ENCODE data around the gene DCHS2.

DCHS2 gene

DNA sequence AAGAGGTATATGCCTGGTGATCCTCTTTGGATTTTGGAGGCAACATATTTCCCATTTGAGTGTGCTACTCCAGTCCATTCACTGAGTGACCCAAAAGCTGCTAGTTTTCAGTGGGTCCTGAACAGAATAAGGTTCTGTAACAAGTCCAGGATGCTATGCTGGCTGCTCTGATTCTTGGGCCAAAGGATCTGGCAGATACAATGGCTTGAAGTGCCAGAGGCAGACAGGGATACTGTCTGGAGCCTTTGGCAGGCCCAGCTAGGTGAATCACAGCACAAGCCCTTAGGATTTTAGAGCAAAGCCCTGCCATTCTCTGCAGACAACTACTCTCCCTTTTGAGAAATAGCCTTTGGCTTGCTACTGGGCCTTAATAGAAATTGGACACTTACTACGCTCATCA is 40.6 kb downstream of the DCHS2 start:
- no peak for DNase-seq

DNA sequence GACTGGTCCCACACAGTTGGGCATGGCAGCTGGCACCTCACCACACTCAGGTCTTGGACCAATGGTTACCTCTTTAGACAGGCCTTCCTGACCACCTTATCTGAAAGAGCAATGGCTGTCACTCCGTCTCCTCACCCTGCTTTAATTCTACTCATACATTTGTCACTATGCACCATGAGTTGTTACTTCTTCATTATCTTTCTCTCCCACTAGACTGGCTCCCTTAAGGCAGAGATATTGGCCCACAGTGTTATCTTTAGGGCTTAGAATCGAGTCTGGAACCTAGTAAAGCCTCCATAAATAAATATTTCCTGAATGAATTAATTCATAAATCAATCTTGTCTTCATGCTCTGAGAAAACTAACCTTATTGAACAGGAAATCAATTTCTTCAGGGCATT is 46.6 kb downstream of the DCHS2 start:
- DNase-seq, result no peak

DNA sequence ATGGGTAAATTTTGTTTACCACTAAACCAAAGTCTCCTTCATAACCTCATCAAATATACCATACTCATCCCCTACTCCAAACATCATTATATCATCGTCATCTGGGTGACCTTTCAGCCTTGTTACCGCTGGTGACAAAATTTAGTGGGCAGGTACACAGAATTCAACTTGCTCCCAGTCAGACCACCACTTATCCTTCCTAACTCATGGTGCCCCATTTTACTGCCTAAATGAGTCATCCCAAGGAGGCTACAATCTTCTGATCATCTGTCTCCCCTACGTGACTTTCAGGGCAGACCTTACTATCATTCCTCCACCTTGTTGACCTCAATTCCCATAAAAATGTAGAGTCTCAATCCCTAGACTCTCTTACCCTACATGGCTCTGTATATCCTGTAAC is 49.6 kb downstream of the DCHS2 start:
- no peak for DNase-seq

DNA sequence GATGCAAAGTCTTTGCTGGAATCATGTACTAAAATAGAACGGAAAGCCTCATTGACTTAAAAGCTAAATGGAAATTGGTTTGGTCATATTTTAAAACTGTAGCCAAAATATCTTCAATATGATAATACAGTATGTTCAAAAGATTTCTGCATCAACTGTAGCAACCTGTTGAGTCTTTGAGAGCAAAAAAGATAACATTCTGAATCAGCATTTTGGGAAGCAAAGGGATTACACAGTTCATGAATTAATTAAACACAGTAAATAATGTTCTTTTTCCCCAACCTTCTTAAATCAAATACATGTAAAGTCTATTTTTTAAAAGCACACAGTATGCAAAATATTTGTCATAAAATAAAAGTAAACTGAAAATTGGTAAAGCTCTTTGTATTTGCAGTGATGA is 50.5 kb downstream of the DCHS2 start:
- no peak for DNase-seq

DNA sequence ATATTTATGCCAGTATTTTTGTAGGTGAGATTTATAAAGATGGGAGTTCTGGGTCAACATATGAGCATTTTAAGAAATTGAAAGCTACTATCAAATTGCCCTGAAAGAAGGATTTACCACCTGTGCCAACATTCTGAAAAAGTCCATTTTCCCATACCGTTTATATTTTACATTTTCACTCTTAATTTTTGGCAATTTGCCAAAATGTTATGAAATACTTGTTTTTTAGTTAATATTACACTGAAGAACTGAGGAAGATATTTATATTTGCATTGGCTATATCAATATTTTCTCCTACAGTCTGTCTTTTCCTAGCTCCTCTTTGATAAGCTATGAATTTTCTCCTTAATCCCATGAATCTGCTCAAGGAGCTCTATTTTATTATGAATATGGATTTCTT is 52.4 kb downstream of the DCHS2 start:
- no peak for DNase-seq

DNA sequence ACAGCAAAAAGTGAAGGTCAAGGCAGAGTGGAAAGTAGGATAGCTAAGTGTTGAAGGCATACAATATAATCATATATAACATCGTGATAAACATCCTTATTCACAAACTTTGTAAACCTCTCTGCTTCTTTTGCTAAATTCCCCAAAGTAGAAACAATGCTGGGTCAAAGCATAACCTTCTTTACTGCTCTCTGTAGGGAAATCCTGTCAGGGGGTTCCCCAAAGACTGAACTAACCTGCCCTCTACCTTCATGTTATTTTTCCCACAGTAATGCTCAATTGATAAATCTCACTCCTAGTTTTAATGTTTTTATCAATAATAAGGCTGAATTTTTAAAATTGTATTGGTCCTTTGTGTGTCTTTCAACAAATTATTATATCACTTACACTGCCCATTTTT is 55.7 kb downstream of the DCHS2 start:
- no peak for DNase-seq

DNA sequence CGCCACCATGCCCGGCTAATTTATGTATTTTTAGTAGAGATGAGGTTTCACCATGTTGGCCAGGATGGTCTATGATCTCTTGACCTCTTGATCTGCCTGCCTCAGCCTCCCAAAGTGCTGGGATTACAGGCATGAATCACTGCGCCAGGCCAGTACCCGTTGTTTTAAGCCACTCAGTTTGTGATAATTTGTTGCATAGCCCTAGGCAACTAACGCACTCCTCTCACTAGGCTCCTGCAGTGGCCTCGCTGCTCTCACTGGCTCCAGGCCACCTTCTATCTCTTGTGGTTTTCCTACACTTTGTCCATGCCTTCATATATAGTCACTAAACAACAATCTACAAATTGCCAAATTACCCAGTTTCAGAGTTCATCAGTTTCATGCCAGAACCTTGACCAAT is 58.1 kb downstream of the DCHS2 start:
- no peak for DNase-seq

DNA sequence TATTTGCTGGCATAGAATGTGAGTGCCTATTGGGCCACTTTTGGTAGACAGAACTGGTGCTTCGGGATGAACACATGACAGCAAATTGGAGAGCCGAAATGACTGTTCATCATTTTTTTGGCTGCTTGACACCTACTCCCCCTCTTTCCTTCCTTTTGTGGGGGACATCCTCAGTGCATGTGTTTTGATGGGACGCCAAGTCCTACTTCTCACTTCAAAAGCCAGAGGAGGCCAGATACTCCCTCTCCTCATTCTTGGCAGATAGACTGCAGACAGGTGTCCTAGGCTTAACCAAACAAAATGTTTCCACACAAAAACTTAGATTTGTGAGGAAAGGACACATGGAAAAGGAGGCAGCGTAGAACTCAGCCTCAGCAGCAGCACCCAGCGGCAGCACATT is 62.4 kb downstream of the DCHS2 start:
- DNase-seq, result no peak

DNA sequence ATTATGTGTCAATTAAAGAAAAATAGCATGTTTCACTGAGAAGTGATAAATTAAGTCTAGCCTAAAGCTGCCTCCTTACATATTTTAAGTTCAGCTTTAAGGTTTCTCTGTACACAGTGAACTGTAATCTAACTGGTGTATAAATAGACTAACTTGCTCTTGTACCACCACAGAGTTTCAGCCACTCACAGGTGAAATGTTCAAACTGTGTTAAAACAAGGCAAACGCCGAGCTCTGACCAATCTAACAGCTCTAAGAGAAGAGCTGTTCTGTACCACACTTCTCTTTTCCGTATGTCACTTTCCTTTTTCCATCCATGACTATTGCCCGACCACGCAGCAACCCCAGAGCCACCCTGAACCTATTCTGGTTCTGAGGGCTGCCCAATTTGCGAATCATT is 64.5 kb downstream of the DCHS2 start:
- no peak for DNase-seq

DNA sequence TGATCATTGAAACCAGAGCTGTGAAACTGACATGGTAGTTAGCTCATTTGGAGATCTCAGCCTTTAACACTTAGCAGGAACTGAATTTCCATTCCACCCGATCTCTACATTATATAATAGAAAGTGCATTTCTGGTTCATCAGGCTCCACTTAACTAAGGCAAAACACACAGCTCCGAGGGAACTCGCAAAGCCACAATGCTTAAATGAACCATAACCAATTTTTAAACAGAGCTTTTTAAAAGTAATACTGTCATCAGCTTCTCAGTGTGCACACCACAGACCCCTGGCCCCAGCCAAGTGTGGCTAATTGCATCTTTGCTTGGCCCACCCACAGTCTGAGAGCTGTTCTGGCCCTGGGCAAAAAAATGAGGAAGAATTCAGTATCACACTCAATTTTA is 66.1 kb downstream of the DCHS2 start:
- DNase-seq, result no peak

DNA sequence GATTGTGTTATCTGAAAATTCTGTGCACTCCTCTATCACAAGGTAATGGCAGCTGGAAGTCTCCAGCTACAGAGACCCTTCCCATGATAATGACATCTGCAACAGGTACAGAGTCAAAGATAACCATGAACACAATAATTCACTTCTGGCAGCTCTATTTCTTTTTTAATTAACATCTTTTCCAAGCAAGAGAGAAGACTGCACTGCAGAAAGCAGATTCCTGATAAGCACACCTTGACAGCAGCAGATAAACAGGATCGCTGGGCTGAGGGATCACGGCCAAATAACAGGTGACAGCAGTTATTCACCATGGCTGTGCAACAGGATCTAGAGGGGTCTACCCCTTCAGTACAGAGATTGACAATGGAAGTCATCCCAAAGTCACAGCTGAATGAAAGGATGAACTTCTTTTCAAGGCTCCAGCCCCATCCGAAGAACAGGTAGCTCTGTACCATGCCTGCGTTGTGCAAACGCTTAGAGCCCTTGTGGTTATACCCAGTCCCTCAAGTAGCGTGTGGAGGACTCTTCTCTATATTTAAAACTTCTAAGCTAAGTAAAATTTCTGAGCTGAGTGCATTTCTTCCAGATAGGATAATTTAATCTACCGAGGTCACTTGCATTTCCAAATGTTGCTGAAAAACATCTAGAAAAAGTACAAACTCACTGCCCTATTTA is 66.7 kb downstream of the DCHS2 start:
- no peak for DNase-seq

DNA sequence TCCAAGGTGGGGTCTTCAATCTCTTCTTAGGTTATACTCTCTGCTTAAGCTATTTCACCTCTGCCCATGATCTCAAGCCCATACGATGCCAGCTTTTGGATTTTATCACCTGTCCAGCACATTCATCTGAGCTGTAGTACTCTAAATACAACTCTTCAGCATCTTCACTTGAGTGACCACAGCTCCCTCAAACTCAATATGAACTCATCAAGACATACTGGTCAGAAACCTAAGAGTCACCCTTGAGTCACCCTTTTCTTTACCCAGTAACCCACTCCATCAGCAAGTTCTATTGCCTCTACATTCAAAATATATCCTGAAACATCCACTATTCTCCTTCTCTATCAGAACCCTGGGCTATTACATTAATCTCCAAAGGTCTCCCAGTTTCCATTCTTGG is 69.4 kb downstream of the DCHS2 start:
- DNase-seq, result no peak

DNA sequence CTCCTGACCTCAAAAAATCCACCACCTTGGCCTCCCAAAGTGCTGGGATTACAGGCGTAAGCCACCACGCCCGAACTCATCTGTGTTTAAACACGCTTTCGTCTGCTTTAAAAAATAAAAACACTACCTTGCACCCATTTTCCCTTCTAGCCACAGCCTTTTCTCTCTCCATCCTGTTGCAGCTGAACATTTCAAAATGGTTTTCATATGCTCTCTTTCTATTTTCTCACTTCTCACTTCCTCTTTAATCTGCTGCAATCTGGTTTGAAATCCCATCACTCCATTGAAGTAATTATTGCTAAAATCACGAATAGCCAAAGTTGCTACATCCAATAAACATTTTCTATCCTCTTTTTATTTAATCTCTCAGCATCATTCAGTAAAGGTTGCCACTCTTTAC is 70.0 kb downstream of the DCHS2 start:
- DNase-seq, result no peak

DNA sequence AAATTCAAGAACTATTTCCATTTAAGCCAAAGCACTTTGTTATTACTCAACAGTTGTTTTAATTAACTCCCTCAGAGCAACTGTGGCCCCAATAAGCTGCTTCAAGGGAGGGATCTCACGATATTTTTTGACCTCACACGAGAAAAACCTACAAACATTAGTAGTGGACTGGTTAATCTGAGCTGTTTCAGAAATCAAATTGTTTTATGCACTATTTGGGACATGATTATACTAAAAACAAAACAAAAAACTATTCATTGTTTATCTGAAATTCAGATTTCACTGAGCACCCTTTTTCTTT is 74.3 kb downstream of the DCHS2 start:
- DNase-seq, result no peak

DNA sequence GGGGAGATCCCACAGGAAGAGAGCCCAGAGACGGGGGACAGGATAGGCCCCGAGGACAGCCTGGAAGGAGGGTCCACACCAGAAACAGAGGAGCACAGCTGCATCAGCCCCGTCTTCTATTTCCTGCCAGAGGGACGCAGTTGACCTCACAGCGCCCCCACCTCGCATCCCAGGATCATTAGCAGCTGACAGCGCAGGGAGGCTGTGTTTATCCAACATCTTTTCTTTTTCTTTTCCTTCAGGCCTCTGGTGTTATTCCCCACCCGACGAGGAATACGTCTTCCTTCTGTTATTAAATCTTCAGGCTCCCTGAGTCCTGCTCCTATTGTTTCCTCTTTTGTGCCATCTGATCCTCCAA is 75.4 kb downstream of the DCHS2 start:
- DNase-seq, result no peak

DNA sequence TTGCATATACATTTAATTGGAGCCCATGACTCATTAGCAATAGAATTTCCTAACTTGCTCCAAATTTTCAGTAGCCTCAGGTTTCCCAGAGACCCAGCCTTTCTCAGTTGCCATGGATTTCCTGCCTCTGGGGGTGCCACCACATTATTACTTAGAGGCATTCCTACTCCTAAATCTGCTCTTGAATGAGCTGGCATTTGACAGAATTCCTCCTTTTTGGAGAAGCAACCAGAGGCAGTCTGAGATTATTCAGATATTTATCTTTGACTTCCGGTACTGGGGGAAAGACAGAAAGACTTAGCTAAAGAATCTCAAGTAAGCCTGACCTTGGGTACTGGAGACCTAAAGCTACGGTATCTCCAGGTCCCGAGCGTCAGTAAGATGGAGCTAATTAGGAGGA is 76.3 kb downstream of the DCHS2 start:
- DNase-seq, result no peak

DNA sequence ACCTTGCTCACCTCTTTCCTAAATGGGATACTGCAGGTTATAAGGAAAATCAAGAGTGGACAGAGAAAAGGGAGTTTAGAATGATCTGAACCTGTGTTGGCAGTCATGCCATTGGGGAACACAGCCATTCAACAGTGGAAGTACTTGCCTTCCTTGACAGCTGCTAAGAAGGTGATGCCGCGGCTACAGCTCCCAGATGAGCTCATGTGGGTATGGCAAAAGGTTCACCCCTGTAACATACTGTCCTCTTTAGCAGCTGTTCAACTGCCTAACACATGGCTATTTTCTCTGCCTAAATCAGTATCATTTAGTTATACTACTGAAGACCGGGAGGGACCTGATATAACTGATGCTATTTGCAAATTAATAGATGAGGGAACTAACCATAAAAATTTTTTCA is 76.8 kb downstream of the DCHS2 start:
- DNase-seq, result no peak

DNA sequence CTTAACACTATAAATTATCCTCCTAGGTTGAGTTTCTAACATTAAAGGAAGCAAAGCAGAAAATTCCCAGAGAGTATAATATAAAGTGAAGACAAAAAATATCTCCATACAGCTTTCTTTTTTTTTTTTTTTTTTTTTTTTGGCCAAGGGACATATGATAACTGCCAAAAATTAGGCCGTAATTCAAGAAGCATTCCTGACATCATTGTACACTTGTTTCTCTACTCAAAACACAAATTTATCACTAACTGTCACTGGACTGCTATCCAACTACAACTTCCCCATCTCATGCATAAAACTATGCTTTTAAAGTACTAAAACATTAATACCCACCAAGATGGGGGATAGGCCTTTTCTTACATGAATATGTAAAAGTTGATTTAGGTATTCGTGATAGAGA is 77.2 kb downstream of the DCHS2 start:
- DNase-seq, result no peak

DNA sequence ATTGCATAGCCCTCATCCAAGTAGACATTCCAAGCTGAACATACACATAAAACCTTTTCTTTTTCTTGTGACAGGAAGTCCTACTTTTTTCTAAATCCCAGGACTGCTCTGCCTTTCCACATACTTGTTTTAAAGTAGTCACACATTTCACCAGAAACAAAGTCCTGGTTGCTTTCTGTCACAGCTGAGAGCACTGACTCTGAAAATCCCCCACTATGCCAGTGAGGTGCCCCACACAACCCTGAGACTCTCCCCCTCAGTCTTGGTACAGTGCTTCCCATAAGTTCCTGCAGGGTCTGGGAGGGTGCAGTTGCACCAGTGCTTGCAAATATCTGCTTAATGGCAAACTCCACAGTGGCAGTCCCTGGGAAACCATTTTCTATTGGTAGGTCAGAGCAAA is 84.2 kb downstream of the DCHS2 start:
- no peak for DNase-seq

DNA sequence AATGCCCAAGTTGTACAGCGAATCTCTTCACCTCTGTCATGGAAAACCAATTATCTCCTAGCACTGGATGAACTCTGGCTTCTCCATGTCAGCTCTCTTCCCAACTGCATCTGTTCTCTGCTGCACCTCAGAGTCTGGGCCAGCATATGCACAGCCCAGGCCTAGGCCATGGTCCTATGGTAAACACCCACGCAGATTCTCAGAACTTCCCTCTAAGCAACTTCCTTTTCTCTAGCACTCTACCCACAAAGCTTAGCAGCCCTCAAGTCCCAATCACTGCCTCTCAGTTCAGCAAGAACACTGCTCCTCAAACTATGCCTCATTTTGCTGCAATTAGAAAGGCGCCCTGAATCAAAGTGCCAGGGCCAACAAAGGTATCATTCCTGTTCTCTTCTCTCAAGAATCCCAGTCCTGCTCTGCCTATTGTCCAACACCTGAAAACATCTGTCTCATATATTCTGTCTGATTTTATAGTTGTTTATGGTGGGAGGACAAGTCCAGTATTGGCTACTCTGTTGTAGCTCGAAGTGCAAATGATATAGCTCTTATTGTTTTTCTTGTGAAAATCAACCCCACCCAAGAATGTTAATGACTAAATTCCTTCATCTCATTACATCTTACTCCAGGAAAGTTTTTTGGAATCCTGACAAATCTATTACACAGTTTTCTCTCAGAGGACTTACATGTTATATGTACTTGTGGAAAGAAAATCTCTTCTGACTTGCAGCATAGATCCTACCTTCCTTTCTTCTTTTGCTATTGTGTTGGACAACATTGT is 85.4 kb downstream of the DCHS2 start:
- DNase-seq, result no peak

DNA sequence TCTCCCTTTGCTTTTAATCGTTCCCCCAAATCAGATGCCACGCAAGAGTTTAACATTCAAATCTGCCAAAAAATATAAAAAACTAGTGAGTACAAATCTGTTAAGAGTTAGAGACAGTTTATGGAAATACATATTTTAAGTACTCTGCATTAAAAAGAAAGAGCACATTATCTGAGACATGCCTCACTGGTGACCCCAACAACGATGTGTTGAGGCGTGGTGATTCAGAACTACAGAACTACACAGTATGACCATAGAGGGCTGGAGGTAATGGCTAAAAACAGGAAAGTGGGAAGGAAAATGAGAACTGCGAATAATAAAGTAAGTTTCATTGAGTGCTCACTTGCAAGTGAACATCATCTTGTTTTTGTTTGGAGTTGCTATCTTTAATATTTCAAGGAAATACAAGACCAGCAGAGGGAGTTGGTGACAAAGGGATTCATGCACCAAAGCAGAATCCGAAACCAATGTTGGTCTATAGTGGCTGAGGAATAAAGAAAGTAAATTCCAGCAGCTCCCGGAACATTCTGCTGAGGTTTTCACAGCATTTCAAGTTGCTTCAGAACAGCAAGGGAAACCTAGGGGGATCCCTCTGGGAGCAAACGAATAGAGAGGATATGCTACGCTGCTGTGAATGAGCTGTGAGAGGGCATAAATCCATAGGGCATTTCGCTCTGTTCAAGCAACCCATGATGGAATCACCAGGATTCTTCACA is 92.2 kb downstream of the DCHS2 start:
- no peak for DNase-seq

DNA sequence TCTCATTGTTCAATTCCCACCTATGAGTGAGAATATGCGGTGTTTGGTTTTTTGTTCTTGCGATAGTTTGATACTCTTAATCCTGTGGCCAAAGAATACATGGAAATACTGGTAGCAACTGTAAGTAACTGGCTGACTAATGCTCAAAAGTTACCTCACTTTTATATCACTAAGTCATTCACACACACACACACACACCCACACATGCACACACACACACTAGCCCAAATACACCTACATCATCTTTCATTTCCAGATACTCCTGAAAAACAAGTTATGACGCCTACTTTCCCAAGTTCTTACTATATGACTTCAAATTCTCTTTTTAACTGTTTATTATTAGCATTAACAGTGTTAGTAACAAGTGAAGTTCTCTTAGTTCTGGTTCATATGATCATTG is 101.3 kb downstream of the DCHS2 start:
- no peak for DNase-seq

DNA sequence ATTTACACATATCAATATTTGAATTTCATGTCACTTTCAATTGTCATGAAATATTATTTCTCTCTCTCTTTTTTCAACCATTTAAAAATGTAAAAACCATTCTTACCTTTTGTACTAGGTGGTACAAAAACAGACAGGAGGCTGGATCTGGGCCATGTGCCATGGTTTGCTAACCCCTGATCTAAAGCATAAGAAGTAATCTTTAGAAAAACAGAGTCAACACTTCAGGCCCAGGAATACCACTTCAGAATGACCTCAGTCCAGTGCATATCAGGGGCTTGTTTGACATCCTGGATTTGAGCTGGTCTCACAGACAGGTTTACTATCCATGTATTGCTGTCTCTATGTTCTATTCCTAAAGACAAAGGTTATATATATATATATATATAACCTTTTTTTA is 102.5 kb downstream of the DCHS2 start:
- DNase-seq, result no peak

DNA sequence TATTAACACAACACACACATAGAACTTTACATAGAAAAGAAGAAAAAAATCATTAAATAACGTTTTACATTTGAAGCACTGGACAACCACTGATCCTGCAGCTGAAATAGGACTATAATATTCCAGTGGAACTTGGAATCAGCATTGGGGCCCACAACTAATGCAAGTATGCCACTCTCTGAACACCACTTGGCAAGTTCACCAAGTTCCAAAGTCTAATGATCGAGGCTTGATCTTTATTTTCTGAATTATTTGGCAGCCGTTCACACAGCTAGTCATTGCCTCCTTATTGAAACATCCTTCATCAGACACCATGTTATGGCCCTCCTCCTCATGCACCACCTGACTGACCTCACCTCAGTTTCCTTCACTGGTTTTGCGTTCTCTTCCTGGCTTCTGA is 107.6 kb downstream of the DCHS2 start:
- DNase-seq, result no peak

DNA sequence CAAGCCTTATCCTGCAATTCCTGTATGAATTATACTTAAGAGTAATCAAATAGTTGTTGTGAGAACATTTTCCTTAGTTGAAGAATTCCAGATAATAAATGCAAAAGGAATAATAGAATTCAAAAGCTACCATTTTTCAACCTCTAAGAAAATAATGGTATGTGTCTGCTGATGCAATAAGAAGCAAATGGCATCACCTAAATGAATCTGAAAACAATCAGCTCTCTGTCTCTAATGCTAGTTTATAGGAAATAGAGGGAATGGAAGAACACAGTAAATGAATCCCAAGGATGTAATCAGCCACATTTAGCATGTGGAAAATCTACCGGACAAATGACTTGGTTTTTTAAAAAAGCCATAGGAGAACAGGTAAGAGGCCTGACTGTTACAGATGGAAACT is 115.1 kb downstream of the DCHS2 start:
- DNase-seq, result no peak
